ENCODE measurements around the gene PRELID2.

The PRELID2 gene

DNA sequence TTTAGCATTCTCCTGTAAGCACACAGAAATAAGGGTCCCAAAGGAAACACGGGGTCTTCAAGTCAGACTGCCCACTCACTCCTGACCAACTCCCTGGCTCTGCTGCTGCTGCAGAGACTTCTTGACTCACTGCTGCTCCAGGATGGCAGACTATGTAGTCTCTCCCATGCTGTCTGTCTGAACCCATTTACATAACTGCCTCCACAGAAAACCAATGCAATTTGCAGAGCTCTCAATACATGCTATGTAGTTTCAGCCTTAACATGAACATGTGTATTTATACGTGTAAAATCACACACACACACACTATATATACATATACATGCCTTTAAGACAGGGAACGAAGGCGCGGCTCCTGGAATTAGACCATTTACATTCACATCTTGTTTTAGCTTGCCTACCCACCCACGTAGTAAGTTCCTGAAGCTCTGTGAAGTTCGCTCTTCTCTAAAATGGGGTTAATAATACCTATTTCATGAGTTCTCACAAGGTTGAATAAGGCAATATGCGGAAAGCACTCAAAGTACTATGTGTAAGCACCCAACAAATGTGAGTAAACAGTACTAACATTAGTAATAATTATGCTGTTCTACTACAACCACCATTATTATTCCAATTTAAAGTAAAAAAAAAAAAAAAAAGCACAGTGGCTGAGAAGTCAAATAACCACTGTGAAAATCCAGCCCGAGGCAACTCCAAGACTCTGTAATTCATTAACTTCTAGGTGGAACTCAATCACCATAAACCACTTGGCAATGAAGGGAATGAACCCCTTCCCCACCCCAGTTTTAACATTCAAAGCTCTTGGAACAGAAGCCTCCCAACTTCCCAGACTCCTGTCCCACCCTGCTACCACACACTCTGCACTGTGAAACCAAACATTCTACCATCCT, 31.8 kb downstream of the PRELID2 start:
- TF ChIP-seq, protein P1, sequence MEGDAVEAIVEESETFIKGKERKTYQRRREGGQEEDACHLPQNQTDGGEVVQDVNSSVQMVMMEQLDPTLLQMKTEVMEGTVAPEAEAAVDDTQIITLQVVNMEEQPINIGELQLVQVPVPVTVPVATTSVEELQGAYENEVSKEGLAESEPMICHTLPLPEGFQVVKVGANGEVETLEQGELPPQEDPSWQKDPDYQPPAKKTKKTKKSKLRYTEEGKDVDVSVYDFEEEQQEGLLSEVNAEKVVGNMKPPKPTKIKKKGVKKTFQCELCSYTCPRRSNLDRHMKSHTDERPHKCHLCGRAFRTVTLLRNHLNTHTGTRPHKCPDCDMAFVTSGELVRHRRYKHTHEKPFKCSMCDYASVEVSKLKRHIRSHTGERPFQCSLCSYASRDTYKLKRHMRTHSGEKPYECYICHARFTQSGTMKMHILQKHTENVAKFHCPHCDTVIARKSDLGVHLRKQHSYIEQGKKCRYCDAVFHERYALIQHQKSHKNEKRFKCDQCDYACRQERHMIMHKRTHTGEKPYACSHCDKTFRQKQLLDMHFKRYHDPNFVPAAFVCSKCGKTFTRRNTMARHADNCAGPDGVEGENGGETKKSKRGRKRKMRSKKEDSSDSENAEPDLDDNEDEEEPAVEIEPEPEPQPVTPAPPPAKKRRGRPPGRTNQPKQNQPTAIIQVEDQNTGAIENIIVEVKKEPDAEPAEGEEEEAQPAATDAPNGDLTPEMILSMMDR (IDR thresholded peaks at IDR 0.05): no peak

DNA sequence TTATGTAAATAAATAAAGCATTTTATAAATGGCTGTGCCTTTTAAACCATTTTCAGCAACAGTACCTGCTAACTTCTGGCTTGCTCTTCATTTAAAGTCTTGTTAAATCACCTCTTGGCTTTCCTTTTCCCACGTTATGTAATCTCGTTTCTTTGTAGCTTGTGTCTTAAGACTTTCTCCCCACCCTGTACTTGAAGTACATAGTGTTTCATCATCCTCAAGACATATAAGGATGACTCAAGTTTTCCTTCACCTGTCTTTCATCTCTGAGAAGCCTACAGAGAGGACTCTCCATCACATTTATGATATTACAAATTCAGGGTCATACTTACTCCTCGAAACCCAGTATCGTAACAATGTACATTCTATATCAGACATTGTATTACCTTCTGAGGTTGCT, 33.9 kb downstream of the PRELID2 start:
- TF ChIP-seq, protein P1 (IDR thresholded peaks at IDR 0.05): no peak

DNA sequence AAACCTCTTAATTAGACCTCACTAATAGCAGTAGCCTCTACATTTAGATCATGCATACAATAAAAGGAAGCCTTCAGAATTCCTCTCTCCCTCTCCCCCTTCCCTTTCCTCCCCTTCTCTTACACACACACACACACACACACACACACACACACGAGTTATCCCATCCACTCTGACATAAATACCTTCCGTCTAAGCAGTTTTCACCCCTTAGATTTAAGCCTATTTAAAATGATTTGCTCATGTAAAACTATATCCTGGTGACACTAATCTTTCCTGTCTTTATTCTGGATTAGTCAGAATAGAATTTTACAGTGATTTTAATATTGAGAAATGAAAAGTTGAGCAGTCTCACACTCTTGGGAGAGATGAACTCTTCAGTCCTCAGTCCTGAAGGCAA, 35.0 kb downstream of the PRELID2 start:
- TF ChIP-seq, protein P1 (IDR thresholded peaks at IDR 0.05): no peak

DNA sequence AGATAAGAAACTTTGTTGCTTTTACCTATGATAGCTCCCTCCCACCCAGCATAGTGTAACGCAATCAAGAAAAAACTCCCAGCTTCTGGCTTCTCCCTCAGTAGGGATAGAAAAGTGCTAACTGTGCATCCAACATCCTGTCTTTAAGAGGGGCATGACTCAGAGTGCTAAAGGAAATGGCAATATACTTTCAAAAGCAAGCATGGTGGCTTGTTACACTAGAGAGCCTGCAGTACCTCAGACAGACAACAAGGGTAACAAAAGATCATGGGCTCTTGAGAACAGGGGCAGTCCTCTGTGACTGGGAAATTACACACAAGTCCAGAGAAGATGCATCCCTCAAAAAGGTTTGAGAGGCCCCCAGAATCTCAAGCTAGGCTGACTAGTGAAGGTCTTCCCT, 37.8 kb downstream of the PRELID2 start:
- TF ChIP-seq, protein P1 (IDR thresholded peaks at IDR 0.05): no peak

DNA sequence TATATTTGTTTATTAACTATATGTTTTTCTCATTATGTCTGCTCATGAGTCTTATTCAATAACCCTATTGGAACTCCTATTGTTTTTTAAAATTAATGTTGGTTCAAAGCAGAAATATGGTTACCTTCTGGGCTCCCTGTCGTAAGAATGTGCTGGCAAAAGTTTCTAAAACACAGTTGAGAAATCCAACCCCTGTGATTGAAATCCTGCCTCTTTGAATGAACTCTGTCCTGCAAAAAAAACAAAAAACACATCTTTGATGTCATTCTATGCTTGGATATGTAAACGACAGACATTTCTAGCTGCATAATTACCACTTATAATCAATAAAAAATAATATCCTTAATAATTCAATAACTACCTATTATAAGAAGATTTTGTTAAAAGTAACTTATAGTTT, 38.8 kb downstream of the PRELID2 start:
- TF ChIP-seq, protein P1 (IDR thresholded peaks at IDR 0.05): no peak

DNA sequence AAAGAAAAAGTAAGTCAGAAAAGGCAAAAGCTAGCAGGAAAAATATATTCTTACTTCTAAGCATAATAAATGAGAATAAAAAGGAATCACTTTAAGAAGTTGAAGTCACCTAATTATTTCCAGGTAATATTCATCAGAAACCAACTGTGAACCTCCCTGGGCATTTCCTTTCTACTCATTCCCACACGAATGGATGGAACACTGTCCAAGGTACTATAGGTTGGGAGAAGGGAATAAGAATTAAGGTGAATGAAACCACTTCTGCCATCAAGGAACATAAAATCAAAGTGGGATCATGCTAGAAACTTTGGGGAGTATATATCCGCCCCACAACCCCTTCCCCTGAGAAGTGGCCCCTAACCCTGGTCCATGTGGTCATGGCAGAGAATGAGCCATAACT, 41.6 kb downstream of the PRELID2 start:
- TF ChIP-seq, protein P1 (IDR thresholded peaks at IDR 0.05): no peak

DNA sequence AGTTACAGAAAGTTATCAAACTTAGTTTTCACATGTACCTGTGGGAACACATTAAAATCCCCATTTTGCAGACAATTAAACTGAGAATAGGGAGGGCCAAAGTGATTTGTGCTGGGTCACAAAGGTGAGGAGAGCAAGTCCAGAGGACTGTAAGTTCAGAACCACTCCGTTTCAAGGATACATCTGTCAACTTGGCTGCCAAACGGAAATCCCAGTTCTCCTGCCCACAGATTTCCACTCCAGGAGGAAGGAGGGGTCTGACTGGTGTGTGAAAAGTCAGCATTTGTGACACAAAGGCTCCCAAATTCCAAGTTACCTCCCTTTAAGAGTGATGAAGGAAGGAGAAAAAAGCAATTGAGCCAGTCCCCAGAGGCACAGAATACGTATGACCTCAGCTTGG, 42.3 kb downstream of the PRELID2 start:
- TF ChIP-seq, protein P1 (IDR thresholded peaks at IDR 0.05): no peak

Measured in LNCAP (cell line).